ENCODE results near the gene RRP9. TPM values are rescaled to one million over a fixed set of nuclear protein-coding genes. Genes with fewer than 3 reads are reported as not detected.

The RRP9 gene
- polyA plus RNA-seq, 1 donor from 2014 or later, result 26.8 TPM

- H3K9ac ChIP-seq (ENCODE audit: low read length), result no peak overlapping the region
- no peaks in the 10 kb centered on the region for H3K27me3 ChIP-seq (ENCODE audit: insufficient read depth, low read depth, low read length)
- no peaks in the 10 kb centered on the region for H3K79me2 ChIP-seq (replicated peaks; ENCODE audit: insufficient read depth, low read length)
- TF ChIP-seq REST (IDR thresholded peaks at IDR 0.05; ENCODE audit: borderline replicate concordance) (no peak), MXI1 (conservative IDR thresholded peaks at IDR 0.05; ENCODE audit: poor library complexity, severe bottlenecking) (no peak), EP300 (conservative IDR thresholded peaks at IDR 0.05; ENCODE audit: poor library complexity, severe bottlenecking) (no peak), SMC3 (conservative IDR thresholded peaks at IDR 0.05; ENCODE audit: poor library complexity) (no peak), TAF1 (IDR thresholded peaks at IDR 0.05; ENCODE audit: low read depth) (no peak), POLR2AphosphoS5 (IDR thresholded peaks at IDR 0.05) (no peak), CTCF (IDR thresholded peaks at IDR 0.05; ENCODE audit: poor library complexity, severe bottlenecking) (no peak), EZH2 (IDR thresholded peaks at IDR 0.05; ENCODE audit: borderline replicate concordance, insufficient read depth, low read length, poor library complexity, severe bottlenecking) (no peak), RAD21 (conservative IDR thresholded peaks at IDR 0.05) (no peak)
- H3K9me2 ChIP-seq (ENCODE audit: insufficient read depth, low read length), result no peaks in the 10 kb centered on the region
- H3K9me3 ChIP-seq (ENCODE audit: low read length), result no peaks in the 10 kb centered on the region
- H3F3A ChIP-seq (ENCODE audit: insufficient read depth, low read length, poor library complexity, severe bottlenecking), result no peaks in the 10 kb centered on the region
- no peak overlapping the region for H3K27ac ChIP-seq (ENCODE audit: low read length)
- no peaks in the 10 kb centered on the region for H4K20me1 ChIP-seq (ENCODE audit: insufficient read depth)
- H2AFZ ChIP-seq (ENCODE audit: low read depth, low read length), result no peak overlapping the region
- H3K4me3 ChIP-seq (ENCODE audit: low read length), result no peak overlapping the region
- no peak overlapping the region for H3K4me2 ChIP-seq (ENCODE audit: low read length)
- no peaks in the 10 kb centered on the region for H3K36me3 ChIP-seq (ENCODE audit: insufficient read depth, low read length)
Measured at GRCh38 chr3:51949121-51949520, 7.4 kb upstream of the RRP9 start.

- no peak overlapping the region for H3K4me2 ChIP-seq (ENCODE audit: low read length)
Measured at GRCh38 chr3:51948016-51948580, 6.4 kb upstream of the RRP9 start.

More at GRCh38 chr3:51948016-51948580, 6.4 kb upstream of the RRP9 start:
- Histone ChIP-seq H3F3A (ENCODE audit: insufficient read depth, low read length, poor library complexity, severe bottlenecking) (no peaks in the 10 kb centered on the region), H3K9me3 (ENCODE audit: low read length) (no peaks in the 10 kb centered on the region), H2AFZ (ENCODE audit: low read depth, low read length) (no peak overlapping the region), H3K9me2 (ENCODE audit: insufficient read depth, low read length) (no peaks in the 10 kb centered on the region), H3K36me3 (ENCODE audit: insufficient read depth, low read length) (no peaks in the 10 kb centered on the region), H3K27me3 (ENCODE audit: insufficient read depth, low read depth, low read length) (no peaks in the 10 kb centered on the region), H3K27ac (ENCODE audit: low read length) (no peak overlapping the region), H3K9ac (ENCODE audit: low read length) (no peak overlapping the region), H3K4me3 (ENCODE audit: low read length) (no peak overlapping the region), H3K79me2 (replicated peaks; ENCODE audit: insufficient read depth, low read length) (no peaks in the 10 kb centered on the region), H4K20me1 (ENCODE audit: insufficient read depth) (no peaks in the 10 kb centered on the region)
- TF ChIP-seq POLR2AphosphoS5 (IDR thresholded peaks at IDR 0.05) (no peak), RAD21 (conservative IDR thresholded peaks at IDR 0.05) (no peak), EZH2 (IDR thresholded peaks at IDR 0.05; ENCODE audit: borderline replicate concordance, insufficient read depth, low read length, poor library complexity, severe bottlenecking) (no peak), REST (IDR thresholded peaks at IDR 0.05; ENCODE audit: borderline replicate concordance) (no peak)
